Measurements from ENCODE around the gene XKRX.

XKRX gene

GRCh38 chrX:100928660-100929613 lies at the start of gene XKRX:
Gene XKRX, minus strand, starts transcription at chrX:100928917. Its CDS starts 613 bp downstream, at chrX:100928304.
- peak; percentile 35 for DNase-seq

GRCh38 chrX:100976211-100976610 lies 47.5 kb upstream of the XKRX start:
- no peak for DNase-seq

- DNase-seq, result no peak
Measured at GRCh38 chrX:100975212-100975611, 46.5 kb upstream of the XKRX start.

GRCh38 chrX:100973411-100973810 lies 44.7 kb upstream of the XKRX start:
- DNase-seq, result no peak

- DNase-seq, result no peak
Measured at GRCh38 chrX:100969936-100970335, 41.2 kb upstream of the XKRX start.

GRCh38 chrX:100969408-100969807 lies 40.7 kb upstream of the XKRX start, which contains the start of gene ARL13A:
Gene ARL13A, plus strand, starts transcription at chrX:100969708. Its CDS starts 3,982 bp downstream, at chrX:100973690.
- DNase-seq, result no peak

GRCh38 chrX:100964362-100964761 lies 35.6 kb upstream of the XKRX start:
- DNase-seq, result no peak

GRCh38 chrX:100962811-100963210 lies 34.1 kb upstream of the XKRX start:
- no peak for DNase-seq

GRCh38 chrX:100948557-100948956 lies 19.8 kb upstream of the XKRX start:
- no peak for DNase-seq

- no peak for DNase-seq
Measured at GRCh38 chrX:100946299-100946927, 17.7 kb upstream of the XKRX start.

- DNase-seq, result no peak
Measured at GRCh38 chrX:100944601-100945000, 15.9 kb upstream of the XKRX start.

GRCh38 chrX:100939333-100939732 lies 10.6 kb upstream of the XKRX start:
- no peak for DNase-seq

GRCh38 chrX:100935767-100936166 lies 7.0 kb upstream of the XKRX start:
- no peak for DNase-seq

- no peak for DNase-seq
Measured at GRCh38 chrX:100931925-100932285, 3.2 kb upstream of the XKRX start.

- no peak for DNase-seq
Measured at GRCh38 chrX:100931218-100931924, 2.7 kb upstream of the XKRX start.

GRCh38 chrX:100926453-100926852 lies 2.3 kb downstream of the XKRX start:
- DNase-seq, result no peak

GRCh38 chrX:100924375-100924774 lies 4.3 kb downstream of the XKRX start:
- no peak for DNase-seq

GRCh38 chrX:100915562-100915961 lies 13.2 kb downstream of the XKRX start:
- no peak for DNase-seq

GRCh38 chrX:100913111-100913510 lies 15.6 kb downstream of the XKRX start:
- no peak for DNase-seq

GRCh38 chrX:100911731-100912130 lies 17.0 kb downstream of the XKRX start:
- no peak for DNase-seq

GRCh38 chrX:100905620-100906019 lies 23.1 kb downstream of the XKRX start:
- DNase-seq, result no peak

- no peak for DNase-seq
Measured at GRCh38 chrX:100904433-100904832, 24.3 kb downstream of the XKRX start.

- DNase-seq, result no peak
Measured at GRCh38 chrX:100895365-100896075, 33.2 kb downstream of the XKRX start.

Data from CD4-positive, alpha-beta T cell treated with Interleukin-4 for 4 hours (primary cell).